ENCODE measurements around the gene DHCR24.

DHCR24 gene

GRCh38 chr1:54844564-54844963, 42.4 kb downstream of the DHCR24 start:
- no peak for FAIRE-seq

GRCh38 chr1:54843449-54843848, 43.5 kb downstream of the DHCR24 start:
- no peak for FAIRE-seq

GRCh38 chr1:54842963-54843362, 44.0 kb downstream of the DHCR24 start:
- FAIRE-seq: no peak

GRCh38 chr1:54842206-54842915, 44.6 kb downstream of the DHCR24 start:
- no peak for FAIRE-seq

- FAIRE-seq: no peak
Observed at GRCh38 chr1:54839824-54840223, 47.2 kb downstream of the DHCR24 start.

GRCh38 chr1:54838565-54839180, 48.3 kb downstream of the DHCR24 start:
- FAIRE-seq: no peak

GRCh38 chr1:54837002-54837853, 49.8 kb downstream of the DHCR24 start:
- FAIRE-seq: no peak

- no peak for FAIRE-seq
Observed at GRCh38 chr1:54836594-54836993, 50.4 kb downstream of the DHCR24 start.

GRCh38 chr1:54835970-54836369, 51.0 kb downstream of the DHCR24 start:
- FAIRE-seq: no peak

- no peak for FAIRE-seq
Observed at GRCh38 chr1:54835131-54835898, 51.7 kb downstream of the DHCR24 start.

- FAIRE-seq: no peak
Observed at GRCh38 chr1:54834007-54834541, 52.9 kb downstream of the DHCR24 start.

GRCh38 chr1:54833121-54833520, 53.9 kb downstream of the DHCR24 start:
- FAIRE-seq: no peak

GRCh38 chr1:54826226-54826816, 60.7 kb downstream of the DHCR24 start:
- FAIRE-seq: no peak

- FAIRE-seq: no peak
Observed at GRCh38 chr1:54825696-54826095, 61.3 kb downstream of the DHCR24 start.

GRCh38 chr1:54823670-54824069, 63.3 kb downstream of the DHCR24 start:
- FAIRE-seq: no peak

- no peak for FAIRE-seq
Observed at GRCh38 chr1:54819733-54820132, 67.3 kb downstream of the DHCR24 start.

GRCh38 chr1:54819195-54819536, 67.8 kb downstream of the DHCR24 start:
- FAIRE-seq: no peak

- FAIRE-seq: no peak
Observed at GRCh38 chr1:54818461-54819194, 68.4 kb downstream of the DHCR24 start.

- FAIRE-seq: no peak
Observed at GRCh38 chr1:54816951-54817350, 70.0 kb downstream of the DHCR24 start.

- FAIRE-seq: no peak
Observed at GRCh38 chr1:54816130-54816529, 70.9 kb downstream of the DHCR24 start.

- FAIRE-seq: no peak
Observed at GRCh38 chr1:54815086-54815876, 71.7 kb downstream of the DHCR24 start.
